Naive thymus-derived CD4-positive, alpha-beta T cell (primary cell): ENCODE data around the gene FAM131B. TPM values are rescaled to one million over a fixed set of nuclear protein-coding genes. Genes with fewer than 3 reads are reported as not detected.
"Not testable (repeated sequence)": the region's sequence is repeated elsewhere in the genome, so short reads cannot be mapped to it uniquely, and the experiment has no call there.

Experiments used
- ATAC-seq: fragments of 150-1000 bp; cut with Tn5 transposase; 2 replicates; pipeline ENCODE4 v1.10.0; 2021; ENCODE audit warnings: mild to moderate bottlenecking, moderate library complexity
- CTCF ChIA-PET: fragments of 350-600 bp; sonication (Branson Sonifier 250); formaldehyde crosslinking; loops from one replicate; lab custom pipeline; 2021; ENCODE audit warnings: antibody characterized with exemption; lab: Charles Lee
- POLR2A ChIA-PET: fragments of 350-600 bp; sonication (Branson Sonifier 250); formaldehyde crosslinking; loops from one replicate; lab custom pipeline; 2021; ENCODE audit warnings: antibody characterized with exemption, inconsistent platforms; lab: Charles Lee
- DNase-seq, 9 donors: peaks; one replicate each; pipeline versions ENCODE4 v3.0.0 to v3.0.0-alpha.2; 2020 to 2022; ENCODE audit warnings: mixed read lengths in 1 of 9
- H3K27ac ChIP-seq: one replicate; pipeline ENCODE4 v1.7.0; 2013; ENCODE audit warnings: mild to moderate bottlenecking, low read depth, low read length, moderate library complexity
- H3K27me3 ChIP-seq, 2 donors: one replicate each; pipeline ENCODE4 v1.7.0; 2013; ENCODE audit warnings: low read length in 2 of 2, mild to moderate bottlenecking in 2 of 2, moderate library complexity in 2 of 2; ENCODE audit not compliant: control insufficient read depth in 2 of 2, insufficient read depth in 2 of 2
- H3K36me3 ChIP-seq, 3 experiments: 1 replicate in 2 of 3; 2 replicates in 1 of 3; pipeline ENCODE4 v1.7.0; 2013; ENCODE audit warnings: low read length in 3 of 3, mild to moderate bottlenecking in 3 of 3, moderate library complexity in 1 of 3; ENCODE audit not compliant: insufficient read depth in 3 of 3, control insufficient read depth in 2 of 3
- H3K4me1 ChIP-seq, 2 donors: one replicate each; pipeline ENCODE4 v1.7.0; 2013; ENCODE audit warnings: low read length in 2 of 2, mild to moderate bottlenecking in 2 of 2, moderate library complexity in 1 of 2; ENCODE audit not compliant: control insufficient read depth in 2 of 2, insufficient read depth in 2 of 2
- H3K4me3 ChIP-seq: 2 replicates; pipeline ENCODE4 v1.7.0; 2013; ENCODE audit warnings: mild to moderate bottlenecking, low read length
- H3K9me3 ChIP-seq, 3 experiments: 1 replicate in 2 of 3; 2 replicates in 1 of 3; pipeline ENCODE4 v1.7.0; 2013; ENCODE audit warnings: low read length in 3 of 3; ENCODE audit not compliant: control insufficient read depth in 2 of 3
- H3K27ac Mint-ChIP-seq, 9 donors: one replicate each; pipeline ENCODE4 v1.8.0; 2020 to 2022; ENCODE audit warnings: mixed read lengths in 9 of 9, mild to moderate bottlenecking in 8 of 9, moderate library complexity in 5 of 9, inconsistent platforms in 2 of 9
- H3K27me3 Mint-ChIP-seq, 5 donors: one replicate each; pipeline ENCODE4 v1.8.0; 2021 to 2022; ENCODE audit warnings: mixed read lengths in 5 of 5, mild to moderate bottlenecking in 1 of 5
- H3K36me3 Mint-ChIP-seq, 5 donors: one replicate each; pipeline ENCODE4 v1.8.0; 2020 to 2022; ENCODE audit warnings: mixed read lengths in 5 of 5, mild to moderate bottlenecking in 3 of 5, inconsistent platforms in 1 of 5
- H3K4me1 Mint-ChIP-seq, 7 donors: one replicate each; pipeline ENCODE4 v1.8.0; 2020 to 2022; ENCODE audit warnings: mixed read lengths in 7 of 7, mild to moderate bottlenecking in 3 of 7, inconsistent platforms in 1 of 7
- H3K4me3 Mint-ChIP-seq, 10 donors: one replicate each; pipeline ENCODE4 v1.8.0; 2020 to 2022; ENCODE audit warnings: mild to moderate bottlenecking in 10 of 10, mixed read lengths in 10 of 10, moderate library complexity in 6 of 10, inconsistent platforms in 2 of 10
- H3K9me3 Mint-ChIP-seq, 11 donors: one replicate each; pipeline ENCODE4 v1.8.0; 2020 to 2022; ENCODE audit warnings: mixed read lengths in 11 of 11, mild to moderate bottlenecking in 4 of 11, inconsistent platforms in 1 of 11, moderate library complexity in 1 of 11
- intact Hi-C, 2 donors: fragments of 100-400 bp; cut with micrococcal nuclease; formaldehyde crosslinking; loops; one replicate each; pipeline ENCODE4 v1.15.1; 2023
- polyA plus RNA-seq, 2 donors: library from polyadenylated mRNA; unstranded; fragments of 300-500 nt; fragmentation: Illumina TruSeq; gene quantifications; one replicate each; pipeline ENCODE4 v1.2.3, GENCODE V29; 2021
- total RNA-seq, 6 experiments: library from RNA in 5 of 6; stranded (reverse) in 5 of 6; gene quantifications; 1 replicate in 5 of 6; 2 replicates in 1 of 6; pipeline ENCODE4 v1.2.3 and lab custom pipeline; 2021 to 2026

The FAM131B gene
- total and polyA plus RNA-seq, 7 experiments from 2014 or later: 0.19 to 1.4 (median 0.53) TPM; not detected in 4

DNA sequence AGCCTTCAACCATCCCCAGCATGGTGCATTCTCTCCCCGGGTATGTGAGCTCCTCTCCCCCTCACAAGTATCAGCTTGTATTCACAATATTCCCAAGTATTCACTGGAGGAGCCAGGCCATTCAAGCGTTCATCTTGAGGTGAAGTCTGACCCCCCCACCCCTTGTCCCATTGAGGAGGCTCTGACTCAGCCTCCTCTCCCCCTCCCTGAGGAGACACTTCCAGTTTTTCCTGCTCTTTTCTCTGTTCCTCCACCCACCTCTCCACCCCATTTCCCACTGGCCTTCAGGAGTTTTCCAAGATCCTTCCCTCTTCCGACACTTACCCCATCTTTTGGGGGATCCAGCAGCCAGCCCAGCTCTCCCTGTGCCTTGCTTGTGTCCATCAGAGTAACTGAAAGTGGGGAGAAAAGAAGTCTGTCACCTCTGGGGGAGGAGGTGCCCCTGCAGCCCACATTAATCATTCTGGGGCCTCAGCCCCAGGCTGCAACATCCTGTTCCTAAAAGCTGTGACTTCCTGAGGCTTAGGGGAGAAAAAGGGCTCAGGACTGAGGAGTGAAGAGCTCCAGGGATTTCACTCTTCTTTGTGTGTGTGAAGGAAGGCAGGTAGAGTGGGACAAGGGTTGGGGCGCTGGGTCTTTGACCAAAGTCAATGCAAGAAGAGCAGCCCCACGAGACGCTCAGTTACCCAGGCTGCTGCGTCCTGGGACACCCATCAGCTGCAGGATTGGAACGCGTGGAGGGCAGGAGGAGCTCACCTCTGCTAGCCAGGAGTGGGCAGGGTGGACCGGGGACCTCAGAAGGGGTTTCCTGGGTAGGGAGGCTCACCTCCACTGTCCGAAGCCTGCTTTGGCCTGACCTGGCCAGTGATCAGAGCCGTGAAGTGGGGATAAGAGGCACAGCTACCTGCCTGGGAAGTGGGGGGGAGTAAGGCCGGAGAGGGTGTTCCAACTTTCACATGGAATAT, 45.1 kb upstream of the FAM131B start:
- no peaks in the 10 kb centered on the region for H3K9me3 ChIP-seq
- ChIA-PET CTCF (interaction anchor here (0.6 to 6.4 kb wide), 19 partner anchors 9 to 167 kb away, joined by 3 to 40 read pairs (median 4); no protein-coding TSS in a partner anchor), POLR2A (interaction anchor here (0.6 to 11.4 kb wide), 18 partner anchors 9 to 609 kb away, joined by 3 to 223 read pairs (median 5); partner anchors contain the start of genes CASP2, GSTK1 and ZYX)
- ATAC-seq (peak; percentile 76), DNase-seq (peak in 7 of 9 donors; percentile 50 to 63 (median 59))
- intact Hi-C loops: loop anchor here (1.0 to 5.0 kb wide), 8 partner anchors 21 to 600 kb away; partner anchors contain the start of genes CASP2 (in 1 of the 2) and FAM131B (in 1 of the 2)
- no peaks in the 10 kb centered on the region for H3K27me3 ChIP-seq
- peaks cover 31 to 44% of the 10 kb centered on the region in 2 donors for H3K4me1 ChIP-seq
- Mint-ChIP-seq H3K36me3 (peaks cover 0 to 15% (median 0%) of the 10 kb centered on the region in 5 donors), H3K9me3 (no peaks in the 10 kb centered on the region), H3K4me3 (peak overlapping the region; percentile 77 to 98 (median 94)), H3K4me1 (peaks cover 23 to 90% (median 85%) of the 10 kb centered on the region in 7 donors), H3K27me3 (peaks cover 0 to 14% (median 0%) of the 10 kb centered on the region in 5 donors), H3K27ac (peak overlapping the region; percentile 61 to 97 (median 92))
- H3K4me3 ChIP-seq: peak overlapping the region; percentile 59
- H3K27ac ChIP-seq: peak overlapping the region; percentile 69
- peaks cover 0 to 7% (median 0%) of the 10 kb centered on the region in 3 experiments for H3K36me3 ChIP-seq

DNA sequence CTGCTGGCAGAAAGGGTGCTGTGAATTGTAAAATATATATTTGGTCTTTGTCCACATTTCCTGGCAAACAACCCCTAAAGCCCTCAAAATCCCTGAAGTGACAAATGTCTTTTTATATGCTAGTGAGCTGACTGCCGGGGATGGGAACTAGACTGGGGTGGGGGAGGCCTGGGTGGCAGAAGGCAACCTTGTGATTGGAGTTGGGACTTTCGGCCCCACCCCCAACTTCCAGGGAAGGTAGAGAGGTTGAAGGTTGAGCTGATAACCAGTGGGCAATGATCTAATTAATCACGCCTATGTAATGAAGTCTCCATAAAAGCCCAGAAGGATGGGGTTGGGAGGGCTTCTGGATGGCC, 43.5 kb upstream of the FAM131B start:
- ChIA-PET CTCF (interaction anchor here (0.6 to 6.4 kb wide), 8 partner anchors 10 to 191 kb away, joined by 3 to 40 read pairs (median 23); no protein-coding TSS in a partner anchor), POLR2A (interaction anchor here (1.3 to 11.4 kb wide), 7 partner anchors 9 to 607 kb away, joined by 4 to 223 read pairs (median 8); partner anchors contain the start of gene ZYX)
- no peaks in the 10 kb centered on the region for H3K9me3 Mint-ChIP-seq
- intact Hi-C loops: loop anchor here (5.0 kb wide), 4 partner anchors 34 to 599 kb away; partner anchors contain the start of gene FAM131B (in 1 of the 2)
- Histone ChIP-seq H3K4me1 (peaks cover 31 to 44% of the 10 kb centered on the region in 2 donors), H3K9me3 (no peaks in the 10 kb centered on the region), H3K4me3 (no peak overlapping the region), H3K36me3 (peaks cover 0 to 20% (median 0%) of the 10 kb centered on the region in 3 experiments), H3K27ac (peak overlapping the region; percentile 46), H3K27me3 (no peaks in the 10 kb centered on the region)
- H3K4me3 Mint-ChIP-seq: peak overlapping the region in 9 of 10 donors; percentile 88 to 98 (median 95)
- H3K27ac Mint-ChIP-seq: peak overlapping the region in 7 of 9 donors; percentile 44 to 95 (median 91)
- ATAC-seq (no peak), DNase-seq (no peak)
- peaks cover 0 to 23% (median 0%) of the 10 kb centered on the region in 5 donors for H3K36me3 Mint-ChIP-seq
- H3K27me3 Mint-ChIP-seq: peaks cover 0 to 16% (median 0%) of the 10 kb centered on the region in 5 donors
- H3K4me1 Mint-ChIP-seq: peaks cover 23 to 87% (median 71%) of the 10 kb centered on the region in 7 donors

DNA sequence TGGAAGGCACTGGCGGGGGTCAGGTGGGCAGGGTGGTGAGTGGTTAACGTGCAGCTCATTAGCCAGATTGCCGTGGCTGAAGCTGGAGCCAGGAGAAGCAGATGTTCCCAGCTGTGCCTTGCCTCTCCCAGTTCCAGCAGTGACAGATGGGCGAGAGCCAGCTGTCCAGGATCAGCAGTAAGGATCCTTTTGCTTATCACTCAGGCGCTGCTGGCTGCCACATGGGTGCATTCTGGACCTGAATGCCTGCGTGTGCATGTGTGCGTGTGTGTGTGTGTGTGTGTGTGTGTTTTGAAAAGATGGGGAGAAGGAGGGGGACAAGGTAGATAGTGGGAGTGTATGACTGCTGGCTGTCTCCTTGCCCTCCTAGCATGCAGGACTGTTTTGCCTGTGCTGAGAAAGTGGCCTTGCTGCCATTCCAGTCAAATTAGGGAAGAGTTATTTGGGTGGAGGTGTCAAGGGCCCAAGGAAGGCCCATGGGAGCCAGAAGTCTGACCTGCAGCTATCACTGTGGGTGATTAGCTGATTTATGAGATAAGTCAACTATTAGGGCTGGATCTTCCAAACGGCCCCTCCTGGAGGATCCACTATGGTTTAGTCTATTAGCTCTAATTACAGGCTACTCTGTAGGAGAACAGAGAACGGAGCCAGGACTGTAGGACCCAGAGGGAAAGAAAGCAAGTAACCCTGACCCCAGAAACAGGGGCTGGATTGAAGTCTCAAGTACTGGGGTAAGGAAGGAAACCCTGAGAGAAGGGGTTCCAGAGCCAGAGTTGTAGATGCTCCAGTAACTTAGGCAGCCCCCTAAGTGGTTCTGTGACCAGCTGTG, 42.9 kb upstream of the FAM131B start:
- Mint-ChIP-seq H3K27me3 (peaks cover 0 to 16% (median 0%) of the 10 kb centered on the region in 5 donors), H3K27ac (peak overlapping the region in 8 of 9 donors; percentile 79 to 95 (median 90)), H3K9me3 (no peaks in the 10 kb centered on the region), H3K4me3 (peak overlapping the region in 9 of 10 donors; percentile 56 to 98 (median 94)), H3K4me1 (peaks cover 23 to 82% (median 72%) of the 10 kb centered on the region in 7 donors), H3K36me3 (peaks cover 0 to 28% (median 0%) of the 10 kb centered on the region in 5 donors)
- Histone ChIP-seq H3K4me3 (no peak overlapping the region), H3K27me3 (no peaks in the 10 kb centered on the region), H3K9me3 (no peaks in the 10 kb centered on the region), H3K36me3 (peaks cover 0 to 26% (median 0%) of the 10 kb centered on the region in 3 experiments), H3K27ac (peak overlapping the region; percentile 46), H3K4me1 (peaks cover 31 to 44% of the 10 kb centered on the region in 2 donors)
- DNase-seq: no peak
- ChIA-PET CTCF (interaction anchor here (0.6 to 6.4 kb wide), 8 partner anchors 9 to 692 kb away, joined by 3 to 40 read pairs (median 20); no protein-coding TSS in a partner anchor), POLR2A (interaction anchor here (0.9 to 11.4 kb wide), 7 partner anchors 9 to 607 kb away, joined by 3 to 223 read pairs (median 4); partner anchors contain the start of gene ZYX)
- ATAC-seq: no peak
- intact Hi-C loops: loop anchor here (5.0 kb wide), 4 partner anchors 33 to 598 kb away; partner anchors contain the start of gene FAM131B (in 1 of the 2)

DNA sequence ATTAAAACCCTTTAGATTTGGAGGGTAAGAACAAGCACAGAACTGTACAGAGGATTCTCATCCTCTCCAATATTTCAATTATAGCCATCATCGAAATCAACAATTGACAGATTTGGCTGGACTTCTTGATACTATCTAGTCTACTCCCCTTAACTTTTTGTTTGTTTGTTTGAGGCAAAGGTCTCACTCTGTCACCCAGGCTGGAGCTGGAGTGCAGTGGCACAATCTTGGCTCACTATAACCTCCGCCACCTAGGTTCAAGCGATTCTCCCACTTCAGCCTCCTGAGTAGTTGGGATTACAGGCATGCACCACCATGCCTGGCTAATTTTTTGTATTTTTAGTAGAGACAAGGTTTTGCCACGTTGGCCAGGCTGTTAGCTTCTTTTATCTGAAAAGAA, 39.7 kb upstream of the FAM131B start:
- H3K27ac Mint-ChIP-seq: peak overlapping the region in 8 of 9 donors; percentile 41 to 91 (median 76)
- H3K27me3 Mint-ChIP-seq, H3K9me3 ChIP-seq, intact Hi-C loops, H3K27me3 ChIP-seq, ATAC-seq, H3K9me3 Mint-ChIP-seq, H3K4me3 Mint-ChIP-seq, H3K4me3 ChIP-seq, DNase-seq: not testable (repeated sequence)
- H3K27ac ChIP-seq: peak overlapping the region; percentile 27
- H3K36me3 ChIP-seq: peaks cover 0 to 58% (median 3%) of the 10 kb centered on the region in 3 experiments
- CTCF ChIA-PET: interaction anchor here (1.1 to 2.4 kb wide), 4 partner anchors 8 to 162 kb away, joined by 3 to 13 read pairs (median 4); no protein-coding TSS in a partner anchor
- H3K36me3 Mint-ChIP-seq: peaks cover 0 to 36% (median 8%) of the 10 kb centered on the region in 5 donors
- peaks cover 4 to 62% (median 47%) of the 10 kb centered on the region in 7 donors for H3K4me1 Mint-ChIP-seq
- POLR2A ChIA-PET: interaction anchor here (0.9 to 11.4 kb wide), 5 partner anchors 9 to 155 kb away, joined by 3 to 223 read pairs (median 3); partner anchors contain the start of gene ZYX
- H3K4me1 ChIP-seq: peaks cover 10 to 28% of the 10 kb centered on the region in 2 donors

DNA sequence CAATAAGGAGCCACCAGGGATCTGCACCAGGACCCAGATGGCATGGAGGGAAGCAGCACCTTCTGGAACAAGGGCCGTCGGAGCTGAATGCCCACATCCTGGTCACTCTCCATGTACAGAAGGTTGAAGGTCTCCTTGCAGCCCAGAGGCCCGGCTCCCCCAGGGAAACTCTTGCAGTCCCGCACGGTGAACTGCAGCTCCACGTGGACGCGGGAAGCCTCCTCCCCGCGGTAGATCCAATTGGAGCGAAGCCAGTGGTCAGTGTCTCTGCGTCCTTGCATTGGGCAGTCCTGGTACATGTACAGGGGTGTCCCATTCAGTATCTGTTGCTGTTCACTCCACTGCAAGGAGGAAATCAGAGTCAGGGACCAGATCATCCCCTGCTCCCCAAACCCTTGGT, 38.8 kb upstream of the FAM131B start:
- ATAC-seq (no peak), DNase-seq (no peak)
- Mint-ChIP-seq H3K27me3 (peaks cover 0 to 7% (median 0%) of the 10 kb centered on the region in 5 donors), H3K27ac (peak overlapping the region in 6 of 9 donors; percentile 41 to 82 (median 63)), H3K4me1 (peaks cover 0 to 52% (median 41%) of the 10 kb centered on the region in 7 donors), H3K4me3 (no peak overlapping the region), H3K9me3 (no peaks in the 10 kb centered on the region), H3K36me3 (peaks cover 0 to 39% (median 8%) of the 10 kb centered on the region in 5 donors)
- Histone ChIP-seq H3K4me3 (no peak overlapping the region), H3K36me3 (peaks cover 0 to 67% (median 7%) of the 10 kb centered on the region in 3 experiments), H3K4me1 (peaks cover 3 to 19% of the 10 kb centered on the region in 2 donors), H3K27ac (peak overlapping the region; percentile 3), H3K9me3 (no peaks in the 10 kb centered on the region), H3K27me3 (no peaks in the 10 kb centered on the region)
- intact Hi-C loops: no loop called here
- POLR2A ChIA-PET: interaction anchor here (0.5 to 11.4 kb wide), 5 partner anchors 8 to 139 kb away, joined by 3 to 223 read pairs (median 3); partner anchors contain the start of gene ZYX
- CTCF ChIA-PET: interaction anchor here (2.4 kb wide), 1 partner anchor 22 kb away, joined by 13 read pairs; no protein-coding TSS in a partner anchor
